Suprapubic skin (tissue), 4 donors: ENCODE data around the gene OPN3. TPM values are rescaled to one million over a fixed set of nuclear protein-coding genes. Genes with fewer than 3 reads are reported as not detected.
A peak's percentile ranks its signal among the peaks of the same experiment; 100 is the strongest.

ENCODE experiments used
- DNase-seq, 2 donors: peaks; one replicate each; pipeline ENCODE4 v3.0.0-alpha.2; 2019; ENCODE audit warnings: low spot score in 2 of 2
- H3K27ac ChIP-seq: fragments of 200-600 bp; sonication (generic); one replicate; pipeline ENCODE4 v1.5.1; 2019
- H3K27me3 ChIP-seq: fragments of 200-600 bp; sonication (generic); one replicate; pipeline ENCODE4 v1.5.1; 2019
- H3K36me3 ChIP-seq: fragments of 200-600 bp; sonication (generic); one replicate; pipeline ENCODE4 v1.5.1; 2019
- H3K4me1 ChIP-seq: fragments of 200-600 bp; sonication (generic); one replicate; pipeline ENCODE4 v1.5.1; 2019
- H3K4me3 ChIP-seq: fragments of 200-600 bp; sonication (generic); one replicate; pipeline ENCODE4 v1.5.1; 2019; ENCODE audit warnings: mild to moderate bottlenecking
- H3K9me3 ChIP-seq: fragments of 200-600 bp; sonication (generic); one replicate; pipeline ENCODE4 v1.5.1; 2019
- EP300 ChIP-seq: sonication (generic); formaldehyde crosslinking; IDR thresholded peaks from one replicate; pipeline ENCODE4 v1.6.1; 2017; ENCODE audit warnings: antibody characterized with exemption
- POLR2A ChIP-seq, 2 donors: fragments of 450-650 bp; IDR thresholded peaks; one replicate each; pipeline ENCODE4 v1.6.1; 2017; ENCODE audit warnings: antibody characterized with exemption in 2 of 2, mild to moderate bottlenecking in 2 of 2, moderate library complexity in 2 of 2
- POLR2AphosphoS5 ChIP-seq, 3 donors: sonication (generic); formaldehyde crosslinking; IDR thresholded peaks; one replicate each; pipeline ENCODE4 v1.6.1; 2017; ENCODE audit warnings: antibody characterized with exemption in 3 of 3
- WGBS: methylation state at CpG from one replicate; pipeline ENCODE4 v1.1.5; 2018; 5-methylcytosine and 5-hydroxymethylcytosine counted together
- total RNA-seq, 4 donors: library from RNA; depleted of rRNA; stranded (reverse); fragments of >200 nt; gene quantifications; one replicate each; pipeline ENCODE4 v1.1.0, GENCODE V29; 2016
- TF ChIP-seq, protein P1 (sequence below), 2 donors: fragments of 200-600 bp in 1 of 2; fragments of 450-650 bp in 1 of 2; sonication (generic) in 1 of 2; IDR thresholded peaks; one replicate each; pipeline ENCODE4 v1.5.1; 2016 to 2019; ENCODE audit warnings: antibody characterized with exemption in 2 of 2, mild to moderate bottlenecking in 1 of 2, moderate library complexity in 1 of 2

Gene OPN3
- total RNA-seq, 4 donors from 2014 or later = 16.9 to 41.8 (median 28.4) TPM

- Histone ChIP-seq H3K4me3 (no peak overlapping the region), H3K4me1 (peaks cover 10% of the 10 kb centered on the region), H3K27ac (no peak overlapping the region), H3K27me3 (no peaks in the 10 kb centered on the region), H3K9me3 (no peaks in the 10 kb centered on the region), H3K36me3 (no peaks in the 10 kb centered on the region)
- TF ChIP-seq POLR2A (IDR thresholded peaks at IDR 0.05) (no peak), POLR2AphosphoS5 (IDR thresholded peaks at IDR 0.05) (no peak), EP300 (no peak)
- TF ChIP-seq, protein P1, sequence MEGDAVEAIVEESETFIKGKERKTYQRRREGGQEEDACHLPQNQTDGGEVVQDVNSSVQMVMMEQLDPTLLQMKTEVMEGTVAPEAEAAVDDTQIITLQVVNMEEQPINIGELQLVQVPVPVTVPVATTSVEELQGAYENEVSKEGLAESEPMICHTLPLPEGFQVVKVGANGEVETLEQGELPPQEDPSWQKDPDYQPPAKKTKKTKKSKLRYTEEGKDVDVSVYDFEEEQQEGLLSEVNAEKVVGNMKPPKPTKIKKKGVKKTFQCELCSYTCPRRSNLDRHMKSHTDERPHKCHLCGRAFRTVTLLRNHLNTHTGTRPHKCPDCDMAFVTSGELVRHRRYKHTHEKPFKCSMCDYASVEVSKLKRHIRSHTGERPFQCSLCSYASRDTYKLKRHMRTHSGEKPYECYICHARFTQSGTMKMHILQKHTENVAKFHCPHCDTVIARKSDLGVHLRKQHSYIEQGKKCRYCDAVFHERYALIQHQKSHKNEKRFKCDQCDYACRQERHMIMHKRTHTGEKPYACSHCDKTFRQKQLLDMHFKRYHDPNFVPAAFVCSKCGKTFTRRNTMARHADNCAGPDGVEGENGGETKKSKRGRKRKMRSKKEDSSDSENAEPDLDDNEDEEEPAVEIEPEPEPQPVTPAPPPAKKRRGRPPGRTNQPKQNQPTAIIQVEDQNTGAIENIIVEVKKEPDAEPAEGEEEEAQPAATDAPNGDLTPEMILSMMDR (IDR thresholded peaks at IDR 0.05) = no peak
- no peak for DNase-seq
Observed at GRCh38 chr1:241630005-241630404, 10.2 kb downstream of the OPN3 start.

DNA sequence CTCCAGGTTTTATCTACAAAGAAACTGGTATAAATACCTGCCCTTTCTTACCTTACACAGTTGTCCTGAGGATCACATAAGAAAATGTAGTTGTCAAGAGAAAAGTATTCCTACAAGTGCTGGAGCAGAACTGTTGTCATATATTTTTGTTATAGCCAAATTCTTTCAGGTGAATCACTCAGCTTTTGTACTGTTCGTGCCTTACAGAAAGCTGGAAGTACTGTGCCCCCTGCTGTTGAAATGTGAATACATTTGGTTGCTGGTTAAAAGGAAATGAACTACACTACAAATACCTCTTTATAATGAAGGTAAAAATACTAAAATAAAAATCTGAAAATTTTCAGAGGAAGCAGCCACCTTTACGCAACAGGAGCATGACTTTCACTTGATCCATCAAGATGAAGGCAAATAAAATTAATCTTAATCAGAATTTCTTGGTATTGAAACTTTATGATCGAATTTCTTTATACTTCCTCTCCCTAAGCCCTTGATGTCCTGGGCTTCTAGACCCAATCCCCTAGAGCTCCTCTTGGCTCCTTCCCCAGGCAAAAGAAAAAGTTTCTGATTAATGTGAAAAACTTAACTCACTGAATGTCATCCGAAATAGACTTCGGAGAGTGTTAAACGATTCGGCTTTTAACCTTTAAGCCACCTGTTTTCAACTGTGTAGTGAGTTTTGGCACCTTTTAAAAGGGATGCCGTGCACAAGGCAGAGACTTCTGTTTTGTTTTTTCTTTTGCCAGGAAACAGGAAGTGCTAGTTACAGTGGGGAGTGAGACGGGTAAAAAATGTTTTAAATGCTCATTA is 12.5 kb downstream of the OPN3 start:
- TF ChIP-seq, protein P1 (IDR thresholded peaks at IDR 0.05) = peak in 1 of 2 donors; percentile 25
- no peak for TF ChIP-seq POLR2AphosphoS5 (IDR thresholded peaks at IDR 0.05)
- Histone ChIP-seq H3K36me3 (no peaks in the 10 kb centered on the region), H3K27me3 (no peaks in the 10 kb centered on the region), H3K9me3 (no peaks in the 10 kb centered on the region), H3K4me1 (peaks cover 14% of the 10 kb centered on the region), H3K4me3 (no peak overlapping the region), H3K27ac (no peak overlapping the region)
- no peak for DNase-seq
- 50% methylated on average over 9 of the region's 9 CpGs for WGBS

DNA sequence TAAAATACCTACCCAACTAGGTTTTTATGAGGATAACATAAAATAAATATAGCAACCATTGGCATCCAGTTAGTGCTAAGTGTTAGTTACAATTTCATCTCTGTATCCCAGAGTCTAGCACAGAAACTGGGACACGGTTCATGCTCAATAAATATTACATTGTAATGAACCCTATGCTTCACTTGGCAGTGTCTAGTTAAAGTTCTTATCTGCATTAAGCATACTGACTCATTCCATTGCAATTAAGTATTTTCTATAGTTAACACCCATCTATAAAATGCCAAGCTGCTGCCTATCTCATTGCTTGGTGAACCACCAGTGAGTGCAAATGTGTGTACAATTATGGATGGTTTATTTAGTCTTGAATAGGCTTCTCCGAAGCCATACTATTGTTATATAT is 15.2 kb downstream of the OPN3 start:
- no peak for TF ChIP-seq POLR2A (IDR thresholded peaks at IDR 0.05)
- TF ChIP-seq, protein P1 (IDR thresholded peaks at IDR 0.05) = no peak
- no peak for TF ChIP-seq EP300
- no peak for TF ChIP-seq POLR2AphosphoS5 (IDR thresholded peaks at IDR 0.05)
- H3K27me3 ChIP-seq = no peaks in the 10 kb centered on the region
- no peaks in the 10 kb centered on the region for H3K36me3 ChIP-seq
- H3K9me3 ChIP-seq = no peaks in the 10 kb centered on the region
- no peak for DNase-seq
- no peak overlapping the region for H3K4me3 ChIP-seq
- peaks cover 16% of the 10 kb centered on the region for H3K4me1 ChIP-seq
- no peak overlapping the region for H3K27ac ChIP-seq
- 59% methylated on average over 2 of the region's 2 CpGs for WGBS

DNA sequence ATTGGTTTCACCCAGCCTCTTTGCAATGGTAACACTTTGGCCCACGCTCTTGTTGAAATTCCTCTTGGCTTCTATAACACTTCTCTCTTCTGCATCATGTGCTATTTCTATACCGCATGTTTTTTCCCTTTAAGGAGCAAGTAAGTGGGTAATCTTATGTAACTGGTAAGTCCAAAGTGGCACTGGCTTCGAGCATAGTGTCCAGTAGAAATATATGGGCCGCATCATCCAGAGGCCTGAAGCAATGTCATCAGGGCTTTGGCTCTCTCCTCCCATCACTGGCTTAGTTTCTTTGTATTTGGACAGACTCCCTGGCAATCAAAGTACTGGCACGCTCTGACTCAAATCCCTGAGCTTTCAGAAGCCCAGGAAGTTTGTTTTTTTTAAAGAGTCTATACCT is 17.5 kb downstream of the OPN3 start:
- DNase-seq = no peak
- no peaks in the 10 kb centered on the region for H3K27me3 ChIP-seq
- H3K9me3 ChIP-seq = no peaks in the 10 kb centered on the region
- H3K27ac ChIP-seq = no peak overlapping the region
- no peaks in the 10 kb centered on the region for H3K36me3 ChIP-seq
- TF ChIP-seq, protein P1 (IDR thresholded peaks at IDR 0.05) = no peak
- no peak for TF ChIP-seq POLR2A (IDR thresholded peaks at IDR 0.05)
- no peak for TF ChIP-seq POLR2AphosphoS5 (IDR thresholded peaks at IDR 0.05)
- no peak for TF ChIP-seq EP300
- whole genome bisulfite sequencing = 47% methylated on average over 5 of the region's 5 CpGs
- peaks cover 11% of the 10 kb centered on the region for H3K4me1 ChIP-seq
- no peak overlapping the region for H3K4me3 ChIP-seq

GRCh38 chr1:241617426-241617825 is 22.7 kb downstream of the OPN3 start:
- Histone ChIP-seq H3K4me3 (no peak overlapping the region), H3K27ac (no peak overlapping the region), H3K4me1 (peaks cover 1% of the 10 kb centered on the region), H3K36me3 (no peaks in the 10 kb centered on the region), H3K27me3 (no peaks in the 10 kb centered on the region), H3K9me3 (no peaks in the 10 kb centered on the region)
- WGBS = 95% methylated on average over 7 of the region's 7 CpGs
- DNase-seq = no peak
- TF ChIP-seq, protein P1 (IDR thresholded peaks at IDR 0.05) = no peak
- TF ChIP-seq POLR2A (IDR thresholded peaks at IDR 0.05) (no peak), POLR2AphosphoS5 (IDR thresholded peaks at IDR 0.05) (no peak), EP300 (no peak)
